Keratinocyte (primary cell): ENCODE data around the gene EPC2.

Experiments used
- CTCF ChIP-seq, 3 experiments: IDR thresholded peaks in 1 of 3; conservative IDR thresholded peaks in 1 of 3; optimal IDR thresholded peaks in 1 of 3; 2 replicates in 2 of 3; 3 replicates in 1 of 3; pipeline versions ENCODE3 to v1.5.1; 2011; ENCODE audit warnings: low read length in 3 of 3, mild to moderate bottlenecking in 3 of 3, moderate library complexity in 2 of 3, control low read depth in 1 of 3, inconsistent platforms in 1 of 3; ENCODE audit not compliant: insufficient read depth in 2 of 3; ENCODE audit errors: extremely low read depth in 1 of 3
- EZH2 ChIP-seq: IDR thresholded peaks from one replicate; pipeline ENCODE4 v1.6.1; 2012; ENCODE audit warnings: inconsistent platforms, mild to moderate bottlenecking, low read length, moderate library complexity

GRCh38 chr2:148817210-148817708 lies 172.7 kb downstream of the EPC2 start:
- TF ChIP-seq CTCF (optimal IDR thresholded peaks at IDR 0.05 in 1 of 3, IDR thresholded peaks at IDR 0.05 in 1 of 3, conservative IDR thresholded peaks at IDR 0.05 in 1 of 3; ENCODE audit: extremely low read depth in 1 of 3, insufficient read depth in 2 of 3, low read length in 3 of 3) (no peak), EZH2 (no peak)
